Measurements from ENCODE around the gene RGS3.

The RGS3 gene

DNA sequence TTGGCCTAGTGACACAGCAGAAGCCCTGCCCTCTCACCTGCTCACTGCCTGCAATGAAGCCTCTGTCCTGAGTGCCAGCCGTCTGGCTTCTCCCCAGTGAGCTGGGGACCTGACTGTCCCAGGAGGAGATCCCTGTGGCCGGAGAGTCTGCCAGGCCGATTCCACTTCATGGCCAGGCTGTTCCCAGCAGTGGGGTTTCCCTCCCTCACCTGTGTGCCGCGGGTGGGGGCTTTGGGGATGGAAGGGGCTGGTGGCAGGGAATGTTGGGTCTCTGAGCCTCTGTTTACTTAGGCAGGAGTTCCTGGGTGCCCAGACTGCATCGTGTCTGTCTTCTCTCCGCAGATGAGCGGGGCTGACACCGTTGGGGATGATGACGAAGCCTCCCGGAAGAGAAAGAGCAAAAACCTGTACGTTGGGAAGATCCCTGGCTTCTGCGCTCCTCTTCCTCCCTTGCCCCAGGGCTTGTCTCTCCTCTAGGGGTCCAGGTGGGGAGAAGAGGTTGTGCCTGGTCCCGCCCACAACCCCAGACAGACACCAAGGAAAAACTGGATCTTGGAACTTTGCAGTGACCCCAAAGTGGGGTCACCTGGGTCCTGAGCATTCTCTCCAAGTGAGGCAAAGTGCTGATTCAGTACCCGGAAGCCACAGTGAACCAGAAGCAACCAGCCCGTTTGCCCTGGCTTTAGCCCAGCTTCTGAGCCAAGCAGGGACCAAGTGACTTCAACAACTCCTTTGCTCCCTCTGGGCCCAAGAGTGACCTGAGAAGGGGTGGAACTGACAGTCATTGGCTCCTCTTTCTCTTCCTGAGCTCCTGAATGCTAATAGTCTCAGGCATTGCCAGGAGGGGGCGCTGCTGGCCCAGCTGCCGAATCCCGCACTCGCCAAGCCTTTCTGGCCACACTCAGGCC lies 127.7 kb downstream of the RGS3 start:
- no peaks in the 10 kb centered on the region for H3K36me3 ChIP-seq (ENCODE audit: control insufficient read depth, insufficient read depth, low read length)
- H3K27ac ChIP-seq (ENCODE audit: low read length): no peak overlapping the region
- peaks cover 3% of the 10 kb centered on the region; the same call in 1 of the 2 replicates for H3K4me1 ChIP-seq (ENCODE audit: control insufficient read depth, insufficient read depth, low read length)
- DNase-seq (ENCODE audit: low read depth, low spot score): peak; percentile 66
- H3K9me3 ChIP-seq (ENCODE audit: control insufficient read depth, insufficient read depth, low read length): no peaks in the 10 kb centered on the region
- WGBS (ENCODE audit: insufficient coverage, insufficient read length): no CpG with 5 or more reads among the region's 20 CpGs
- H3K27me3 ChIP-seq (ENCODE audit: control insufficient read depth, insufficient read depth, low read length): no peaks in the 10 kb centered on the region
- H3K4me3 ChIP-seq (ENCODE audit: low read length): no peak overlapping the region

DNA sequence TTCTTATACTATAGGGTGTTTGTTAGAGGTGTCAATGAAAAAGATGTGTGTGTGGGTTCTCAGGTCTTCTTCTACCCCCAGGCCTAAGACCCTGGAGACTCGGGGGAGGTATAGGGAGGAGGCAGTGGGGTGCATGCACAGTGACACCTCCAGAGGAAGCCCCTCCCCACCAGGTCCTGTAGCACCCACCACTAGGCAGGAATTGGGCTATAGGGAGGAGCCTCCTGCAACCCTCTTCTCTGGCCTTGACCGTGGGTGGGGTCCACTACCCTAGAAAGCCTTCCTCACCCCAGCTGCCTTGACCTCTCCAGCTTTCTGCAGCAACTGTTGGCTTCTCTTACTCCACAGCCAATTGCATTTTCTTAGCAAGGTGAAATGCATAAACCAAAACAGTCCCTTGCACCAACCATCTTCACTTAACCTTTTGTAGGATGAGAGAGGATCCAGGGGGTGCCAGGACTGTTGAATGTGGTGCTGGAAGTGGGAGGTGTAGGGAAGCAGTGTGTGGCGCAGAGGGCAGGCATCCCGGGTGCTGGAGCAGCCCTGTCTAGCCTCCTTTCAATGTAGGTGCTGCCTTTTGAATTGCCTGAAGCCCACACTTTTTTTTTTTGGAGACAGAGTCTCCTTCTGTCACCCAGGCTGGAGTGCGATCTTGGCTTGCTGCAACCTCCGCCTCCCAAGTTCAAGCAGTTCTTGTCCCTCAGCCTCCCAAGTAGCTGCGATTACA lies 128.5 kb downstream of the RGS3 start:
- DNase-seq (ENCODE audit: low read depth, low spot score): no peak
- no peak overlapping the region for H3K4me3 ChIP-seq (ENCODE audit: low read length)
- H3K27me3 ChIP-seq (ENCODE audit: control insufficient read depth, insufficient read depth, low read length): no peaks in the 10 kb centered on the region
- no peaks in the 10 kb centered on the region for H3K9me3 ChIP-seq (ENCODE audit: control insufficient read depth, insufficient read depth, low read length)
- peaks cover 3% of the 10 kb centered on the region; the same call in 1 of the 2 replicates for H3K4me1 ChIP-seq (ENCODE audit: control insufficient read depth, insufficient read depth, low read length)
- WGBS (ENCODE audit: insufficient coverage, insufficient read length): no CpG with 5 or more reads among the region's 7 CpGs
- no peak overlapping the region for H3K27ac ChIP-seq (ENCODE audit: low read length)
- H3K36me3 ChIP-seq (ENCODE audit: control insufficient read depth, insufficient read depth, low read length): peaks cover 6% of the 10 kb centered on the region; the same call in 1 of the 2 replicates

DNA sequence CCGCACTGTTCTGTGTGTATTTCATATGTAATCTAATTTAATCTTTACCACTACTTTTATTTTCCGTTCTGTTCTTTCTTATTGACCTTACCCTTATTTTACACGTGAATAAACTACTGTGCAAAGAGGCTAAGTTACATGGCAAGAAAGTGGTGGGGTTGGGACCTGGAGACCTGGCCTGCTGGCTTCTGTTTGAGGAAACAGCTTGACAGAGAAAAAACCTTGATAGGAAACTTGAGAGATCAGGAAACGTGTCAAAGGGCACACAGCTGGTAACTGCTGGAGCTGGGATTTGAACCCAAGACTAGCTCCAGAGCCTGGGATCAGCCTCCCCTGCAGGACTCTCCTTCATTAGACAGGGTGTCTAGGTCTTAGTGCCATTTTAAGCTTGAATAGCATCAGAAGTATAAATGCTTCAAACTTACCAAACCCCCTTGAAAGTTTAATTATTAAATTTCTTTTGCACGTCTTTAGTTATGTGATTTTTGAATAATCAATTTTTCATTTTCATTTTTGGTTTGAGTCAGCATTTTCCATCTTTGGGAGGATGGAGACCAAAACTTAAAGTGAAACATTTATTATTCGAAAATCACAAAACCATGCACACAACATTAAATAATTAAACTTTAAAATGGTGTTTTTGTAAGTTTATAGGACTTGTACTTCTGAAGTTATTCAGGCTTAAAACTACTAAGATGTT lies 129.5 kb downstream of the RGS3 start:
- H3K4me3 ChIP-seq (ENCODE audit: low read length): no peak overlapping the region
- no CpG with 5 or more reads among the region's 6 CpGs for WGBS (ENCODE audit: insufficient coverage, insufficient read length)
- no peak overlapping the region for H3K27ac ChIP-seq (ENCODE audit: low read length)
- peaks cover 1% of the 10 kb centered on the region; the same call in 1 of the 2 replicates for H3K4me1 ChIP-seq (ENCODE audit: control insufficient read depth, insufficient read depth, low read length)
- H3K9me3 ChIP-seq (ENCODE audit: control insufficient read depth, insufficient read depth, low read length): no peaks in the 10 kb centered on the region
- no peaks in the 10 kb centered on the region for H3K27me3 ChIP-seq (ENCODE audit: control insufficient read depth, insufficient read depth, low read length)
- peaks cover 6% of the 10 kb centered on the region; the same call in 1 of the 2 replicates for H3K36me3 ChIP-seq (ENCODE audit: control insufficient read depth, insufficient read depth, low read length)
- DNase-seq (ENCODE audit: low read depth, low spot score): no peak

DNA sequence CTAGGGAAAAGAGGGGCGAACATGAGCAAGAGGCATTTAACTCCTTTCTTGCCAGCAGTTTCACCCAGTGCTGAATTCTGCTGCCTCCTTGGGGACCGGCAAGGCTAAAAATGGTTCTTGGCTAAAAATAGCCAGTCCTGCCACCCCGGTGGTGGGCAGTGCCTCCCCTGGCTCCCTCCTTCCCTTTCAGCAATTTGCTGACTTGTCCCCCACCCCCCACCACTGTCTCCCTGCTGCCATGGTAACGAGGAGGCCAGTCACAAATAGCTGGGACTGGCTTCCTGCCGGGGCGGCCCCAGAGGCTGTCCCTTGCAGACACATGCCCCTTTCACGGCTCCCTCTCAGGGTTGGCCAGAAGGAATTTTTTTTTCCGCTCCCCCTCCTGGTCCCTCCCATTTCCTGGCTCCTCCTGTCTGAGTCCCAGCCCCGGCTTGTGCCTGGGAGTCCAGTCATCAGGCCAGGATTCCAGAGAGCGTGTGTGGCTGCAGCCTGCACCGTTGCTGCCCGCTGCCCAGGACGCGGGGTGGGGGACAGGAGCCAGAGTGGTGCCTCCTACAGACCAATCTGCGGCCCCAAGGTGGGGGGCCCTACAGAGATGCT lies 130.3 kb downstream of the RGS3 start:
- DNase-seq (ENCODE audit: low read depth, low spot score): peak; percentile 94
- H3K4me3 ChIP-seq (ENCODE audit: low read length): peak overlapping the region; percentile 7; the same call in 1 of the 2 replicates
- no CpG with 5 or more reads among the region's 15 CpGs for WGBS (ENCODE audit: insufficient coverage, insufficient read length)
- no peak overlapping the region for H3K27ac ChIP-seq (ENCODE audit: low read length)
- H3K27me3 ChIP-seq (ENCODE audit: control insufficient read depth, insufficient read depth, low read length): no peaks in the 10 kb centered on the region
- H3K9me3 ChIP-seq (ENCODE audit: control insufficient read depth, insufficient read depth, low read length): no peaks in the 10 kb centered on the region
- peaks cover 6% of the 10 kb centered on the region; the same call in 1 of the 2 replicates for H3K36me3 ChIP-seq (ENCODE audit: control insufficient read depth, insufficient read depth, low read length)
- peaks cover 1% of the 10 kb centered on the region; the same call in 1 of the 2 replicates for H3K4me1 ChIP-seq (ENCODE audit: control insufficient read depth, insufficient read depth, low read length)

DNA sequence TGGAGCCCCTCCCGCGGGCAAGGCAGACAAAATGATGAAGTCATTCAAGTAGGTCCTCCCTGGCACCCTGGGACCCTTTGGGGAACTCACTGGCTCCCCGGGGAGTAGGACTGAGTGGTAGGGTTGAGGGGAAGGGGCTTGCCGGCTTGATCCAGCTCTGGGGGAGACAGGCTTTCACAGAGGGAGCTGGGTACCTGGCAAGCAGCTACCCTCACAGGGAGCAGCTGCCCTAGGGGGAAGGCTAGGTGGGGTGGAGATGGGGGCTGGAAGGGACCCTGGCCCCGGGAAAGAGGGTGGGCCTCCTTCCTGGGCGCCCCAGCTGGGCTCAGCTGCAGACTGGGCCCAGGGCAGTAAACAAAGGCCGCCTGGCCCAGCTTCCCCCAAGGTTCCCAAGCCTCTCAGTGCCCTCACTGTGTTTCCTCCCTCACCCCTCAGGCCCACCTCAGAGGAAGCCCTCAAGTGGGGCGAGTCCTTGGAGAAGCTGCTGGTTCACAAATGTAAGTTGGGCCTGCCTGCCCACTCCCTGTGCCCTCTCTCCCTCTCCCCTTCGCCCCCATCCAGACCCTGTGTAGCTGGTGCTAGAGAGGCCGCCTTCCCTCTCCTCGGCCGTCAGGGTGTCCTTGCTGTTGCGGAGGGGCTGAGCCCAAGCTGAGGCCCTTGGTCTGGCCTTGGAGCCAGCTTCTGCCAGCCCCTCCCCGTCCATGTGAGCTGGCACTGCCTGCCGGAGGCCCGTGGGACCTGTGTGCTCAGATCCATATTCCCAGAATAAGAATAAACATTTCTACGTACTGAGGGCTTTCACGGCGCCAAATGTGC lies 131.2 kb downstream of the RGS3 start:
- H3K9me3 ChIP-seq (ENCODE audit: control insufficient read depth, insufficient read depth, low read length): no peaks in the 10 kb centered on the region
- H3K27ac ChIP-seq (ENCODE audit: low read length): no peak overlapping the region
- H3K4me1 ChIP-seq (ENCODE audit: control insufficient read depth, insufficient read depth, low read length): peaks cover 1% of the 10 kb centered on the region; the same call in 1 of the 2 replicates
- no peaks in the 10 kb centered on the region for H3K27me3 ChIP-seq (ENCODE audit: control insufficient read depth, insufficient read depth, low read length)
- WGBS (ENCODE audit: insufficient coverage, insufficient read length): no CpG with 5 or more reads among the region's 19 CpGs
- DNase-seq (ENCODE audit: low read depth, low spot score): no peak
- H3K4me3 ChIP-seq (ENCODE audit: low read length): peak overlapping the region; percentile 7; the same call in 1 of the 2 replicates
- peaks cover 6% of the 10 kb centered on the region; the same call in 1 of the 2 replicates for H3K36me3 ChIP-seq (ENCODE audit: control insufficient read depth, insufficient read depth, low read length)

DNA sequence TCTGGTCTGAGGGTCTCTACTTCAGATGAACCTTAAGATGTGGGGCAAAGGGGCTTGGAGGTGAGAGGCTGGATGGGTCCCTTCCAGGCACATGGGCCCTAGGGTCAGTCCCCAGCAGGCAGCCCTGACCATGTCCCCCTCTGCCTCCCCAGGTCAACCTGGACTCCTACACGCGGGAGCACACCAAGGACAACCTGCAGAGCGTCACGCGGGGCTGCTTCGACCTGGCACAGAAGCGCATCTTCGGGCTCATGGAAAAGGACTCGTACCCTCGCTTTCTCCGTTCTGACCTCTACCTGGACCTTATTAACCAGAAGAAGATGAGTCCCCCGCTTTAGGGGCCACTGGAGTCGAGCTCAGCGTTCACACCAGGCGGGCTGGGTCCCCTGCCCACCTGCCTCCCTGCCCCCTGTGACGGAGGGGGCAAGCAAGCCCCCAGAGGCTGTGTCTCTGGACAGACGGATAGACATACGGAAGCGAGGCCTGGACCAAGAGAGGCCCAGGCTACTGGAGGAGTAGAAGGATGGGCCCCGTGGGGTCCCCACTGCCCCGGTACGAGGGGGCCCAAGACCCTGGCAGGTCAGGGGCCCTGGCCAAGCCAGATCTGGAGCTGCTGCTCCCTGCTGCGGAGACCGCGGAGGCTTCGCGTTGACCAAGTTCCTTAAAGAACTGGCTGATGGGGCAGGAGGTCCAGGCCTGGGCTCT lies 133.2 kb downstream of the RGS3 start:
- H3K27ac ChIP-seq (ENCODE audit: low read length): no peak overlapping the region
- no peak for DNase-seq (ENCODE audit: low read depth, low spot score)
- H3K36me3 ChIP-seq (ENCODE audit: control insufficient read depth, insufficient read depth, low read length): peaks cover 6% of the 10 kb centered on the region; the same call in 1 of the 2 replicates
- H3K27me3 ChIP-seq (ENCODE audit: control insufficient read depth, insufficient read depth, low read length): no peaks in the 10 kb centered on the region
- H3K9me3 ChIP-seq (ENCODE audit: control insufficient read depth, insufficient read depth, low read length): no peaks in the 10 kb centered on the region
- no peak overlapping the region for H3K4me3 ChIP-seq (ENCODE audit: low read length)
- peaks cover 7% of the 10 kb centered on the region; the same call in 1 of the 2 replicates for H3K4me1 ChIP-seq (ENCODE audit: control insufficient read depth, insufficient read depth, low read length)
- WGBS (ENCODE audit: insufficient coverage, insufficient read length): no CpG with 5 or more reads among the region's 27 CpGs

DNA sequence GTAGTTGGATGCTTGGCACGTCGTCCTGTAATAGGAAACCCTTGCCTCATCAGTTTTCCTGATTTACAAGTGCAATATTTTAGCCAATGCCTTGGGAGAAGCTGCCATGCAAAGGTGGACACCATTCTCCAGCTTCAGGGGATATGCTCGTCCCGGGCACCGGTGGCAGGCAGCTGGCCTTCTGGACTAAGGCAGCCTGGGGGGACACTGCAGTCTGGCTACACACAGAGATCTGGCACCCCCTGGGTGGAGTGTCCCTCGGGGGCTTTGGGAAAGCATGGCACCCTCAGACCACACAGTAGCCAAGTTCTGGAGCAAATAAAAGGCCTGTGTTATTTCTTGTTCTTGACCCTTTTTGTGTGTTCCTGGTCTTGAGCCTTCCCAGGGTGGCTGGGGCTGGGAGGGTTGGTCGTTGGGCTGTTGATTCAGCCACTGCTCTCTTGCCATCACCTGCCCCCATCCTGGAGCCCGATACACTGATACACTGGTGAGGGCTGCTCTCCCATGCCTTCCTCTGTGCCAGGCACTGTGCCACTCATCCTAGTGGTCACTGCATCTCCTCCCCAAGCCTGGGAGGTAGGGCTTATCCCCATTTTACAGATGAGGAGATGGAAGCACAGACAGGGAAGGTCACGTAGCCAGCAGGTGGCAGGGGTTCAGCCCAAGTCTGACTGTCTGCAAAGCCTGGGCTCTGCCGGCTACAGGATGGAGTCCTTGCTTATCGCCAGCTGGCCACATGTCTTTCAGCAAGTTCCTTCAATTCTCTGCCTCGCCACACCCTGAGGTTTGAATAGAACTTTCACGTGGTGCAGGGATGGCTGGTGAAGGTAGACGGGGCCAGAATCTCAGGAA lies 134.1 kb downstream of the RGS3 start:
- Histone ChIP-seq H3K9me3 (ENCODE audit: control insufficient read depth, insufficient read depth, low read length) (no peaks in the 10 kb centered on the region), H3K27me3 (ENCODE audit: control insufficient read depth, insufficient read depth, low read length) (no peaks in the 10 kb centered on the region), H3K4me3 (ENCODE audit: low read length) (no peak overlapping the region), H3K27ac (ENCODE audit: low read length) (no peak overlapping the region), H3K36me3 (ENCODE audit: control insufficient read depth, insufficient read depth, low read length) (peaks cover 6% of the 10 kb centered on the region; the same call in 1 of the 2 replicates), H3K4me1 (ENCODE audit: control insufficient read depth, insufficient read depth, low read length) (peaks cover 11% of the 10 kb centered on the region)
- no CpG with 5 or more reads among the region's 14 CpGs for WGBS (ENCODE audit: insufficient coverage, insufficient read length)
- DNase-seq (ENCODE audit: low read depth, low spot score): no peak

DNA sequence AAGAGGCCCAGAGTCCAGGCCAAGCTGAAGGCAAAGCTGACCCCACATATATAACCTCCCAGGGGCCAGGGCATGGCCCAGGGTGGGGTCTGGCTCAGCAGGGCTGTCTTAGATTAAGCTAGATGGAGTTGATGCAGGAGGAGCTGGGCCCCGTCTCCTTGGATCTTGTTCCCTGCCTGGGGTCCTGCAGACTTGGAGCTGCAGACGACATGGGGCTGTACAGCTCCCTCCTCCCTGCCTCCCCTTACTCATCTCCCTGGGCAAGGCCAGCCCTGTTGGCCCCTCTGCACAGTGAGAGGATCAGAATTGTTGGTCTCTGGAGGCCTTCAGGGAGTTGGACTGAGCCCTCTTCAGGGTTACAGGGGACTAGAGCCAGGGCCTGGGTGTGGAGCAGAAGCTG lies 134.9 kb downstream of the RGS3 start:
- no CpG with 5 or more reads among the region's 2 CpGs for WGBS (ENCODE audit: insufficient coverage, insufficient read length)
- Histone ChIP-seq H3K27ac (ENCODE audit: low read length) (no peak overlapping the region), H3K9me3 (ENCODE audit: control insufficient read depth, insufficient read depth, low read length) (no peaks in the 10 kb centered on the region), H3K36me3 (ENCODE audit: control insufficient read depth, insufficient read depth, low read length) (peaks cover 6% of the 10 kb centered on the region; the same call in 1 of the 2 replicates), H3K4me1 (ENCODE audit: control insufficient read depth, insufficient read depth, low read length) (peaks cover 15% of the 10 kb centered on the region), H3K27me3 (ENCODE audit: control insufficient read depth, insufficient read depth, low read length) (no peaks in the 10 kb centered on the region), H3K4me3 (ENCODE audit: low read length) (no peak overlapping the region)
- DNase-seq (ENCODE audit: low read depth, low spot score): no peak

Data from iPS DF 6.9 (cell line).